Left ventricle myocardium inferior (tissue), 1 donor: ENCODE data around the gene PNO1. TPM values are rescaled to one million over a fixed set of nuclear protein-coding genes. Genes with fewer than 3 reads are reported as not detected.

Experiments
- DNase-seq: peaks from one replicate; pipeline ENCODE4 v3.0.0-alpha.2; 2020
- H3K27ac ChIP-seq: fragments of 200-600 bp; replicated peaks from 2 replicates; pipeline ENCODE4 v1.8.0; 2021
- H3K27me3 ChIP-seq: fragments of 200-600 bp; 2 replicates; pipeline ENCODE4 v1.8.0; 2021; ENCODE audit warnings: low read depth
- H3K36me3 ChIP-seq: fragments of 200-600 bp; 2 replicates; pipeline ENCODE4 v1.8.0; 2021
- H3K4me1 ChIP-seq: fragments of 200-600 bp; 2 replicates; pipeline ENCODE4 v1.8.0; 2021
- H3K4me3 ChIP-seq: fragments of 200-600 bp; 2 replicates; pipeline ENCODE4 v1.8.0; 2021; ENCODE audit warnings: mild to moderate bottlenecking, moderate library complexity
- H3K9me3 ChIP-seq: fragments of 200-600 bp; replicated peaks from 2 replicates; pipeline ENCODE4 v1.8.0; 2021
- CTCF ChIP-seq: fragments of 200-600 bp; IDR thresholded peaks from 2 replicates; pipeline ENCODE4 v1.8.0; 2021; ENCODE audit warnings: antibody characterized with exemption, mild to moderate bottlenecking, borderline replicate concordance
- intact Hi-C: fragments of 100-400 bp; cut with micrococcal nuclease; formaldehyde crosslinking; loops from one replicate; pipeline ENCODE4 v1.11.0; 2022
- total RNA-seq: library from RNA; stranded (reverse); fragmentation: NEBNext Ultra II Directional; extraction: Animal tissue kit (Norgen Biotek cat#: 25700); gene quantifications from one replicate; pipeline ENCODE4 v1.2.1, GENCODE V29; 2021
- donor health status: DM: no; HTN: yes; CAD: no; lungs with severe emphysema.

Gene PNO1
- total RNA-seq, 1 donor from 2014 or later = 8.2 TPM

- Histone ChIP-seq H3K4me3 (no peak overlapping the region), H3K9me3 (no peaks in the 10 kb centered on the region), H3K4me1 (no peaks in the 10 kb centered on the region), H3K27ac (no peak overlapping the region), H3K36me3 (peaks cover 53% of the 10 kb centered on the region), H3K27me3 (no peaks in the 10 kb centered on the region)
- no peak for TF ChIP-seq CTCF
- no peak for DNase-seq
- intact Hi-C loops = no loop called here
These were observed 15.8 kb upstream of the PNO1 start for GRCh38 chr2:68141875-68142274.

GRCh38 chr2:68151037-68151436 lies 6.7 kb upstream of the PNO1 start:
- intact Hi-C loops = no loop called here

GRCh38 chr2:68152681-68153347 lies 4.9 kb upstream of the PNO1 start:
- Histone ChIP-seq H3K27me3 (no peaks in the 10 kb centered on the region), H3K27ac (peak overlapping the region; percentile 75), H3K4me3 (no peak overlapping the region), H3K4me1 (peaks cover 61% of the 10 kb centered on the region), H3K36me3 (no peaks in the 10 kb centered on the region), H3K9me3 (no peaks in the 10 kb centered on the region)
- intact Hi-C loops = no loop called here
- DNase-seq = no peak
- no peak for TF ChIP-seq CTCF

More at GRCh38 chr2:68151037-68151436, 6.7 kb upstream of the PNO1 start:
- Histone ChIP-seq H3K4me3 (no peak overlapping the region), H3K36me3 (no peaks in the 10 kb centered on the region), H3K27me3 (no peaks in the 10 kb centered on the region), H3K27ac (peak overlapping the region; percentile 75), H3K4me1 (peaks cover 46% of the 10 kb centered on the region), H3K9me3 (no peaks in the 10 kb centered on the region)
- no peak for DNase-seq
- no peak for TF ChIP-seq CTCF

GRCh38 chr2:68155618-68156017 lies 2.1 kb upstream of the PNO1 start:
- Histone ChIP-seq H3K4me3 (peak overlapping the region; percentile 93), H3K27me3 (no peaks in the 10 kb centered on the region), H3K36me3 (peaks cover 6% of the 10 kb centered on the region), H3K27ac (no peak overlapping the region), H3K4me1 (peaks cover 76% of the 10 kb centered on the region), H3K9me3 (no peaks in the 10 kb centered on the region)
- TF ChIP-seq CTCF = no peak
- intact Hi-C loops = no loop called here
- DNase-seq = no peak

GRCh38 chr2:68156419-68156818 lies 1.3 kb upstream of the PNO1 start:
- H3K36me3 ChIP-seq = peaks cover 14% of the 10 kb centered on the region
- H3K27ac ChIP-seq = peak overlapping the region; percentile 98
- H3K9me3 ChIP-seq = no peaks in the 10 kb centered on the region
- no peaks in the 10 kb centered on the region for H3K27me3 ChIP-seq
- H3K4me1 ChIP-seq = peaks cover 68% of the 10 kb centered on the region
- peak overlapping the region; percentile 93 for H3K4me3 ChIP-seq
- TF ChIP-seq CTCF = no peak
- intact Hi-C loops = no loop called here
- no peak for DNase-seq
